ENCODE data around the gene SDCCAG8.

DNA sequence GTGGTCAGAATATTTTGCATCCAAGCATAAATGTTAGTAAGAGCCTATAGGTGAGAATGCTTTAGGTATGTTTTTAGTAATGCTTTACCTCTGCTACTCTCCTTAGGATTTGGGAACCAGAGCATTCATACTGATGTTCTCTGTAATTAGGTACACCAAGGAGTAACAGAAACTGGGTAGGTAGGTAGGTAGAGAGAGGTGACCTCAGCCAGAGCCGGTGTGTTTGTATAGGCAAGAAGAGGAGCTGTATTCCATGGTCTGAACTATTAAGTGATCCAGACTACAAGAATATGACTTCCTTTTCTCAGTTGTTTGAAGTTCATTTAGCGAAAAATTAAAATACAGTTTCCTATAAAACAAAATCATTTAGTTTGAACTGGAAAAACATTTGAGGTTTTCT is 108.5 kb downstream of the SDCCAG8 start:
- TF ChIP-seq, protein P1, sequence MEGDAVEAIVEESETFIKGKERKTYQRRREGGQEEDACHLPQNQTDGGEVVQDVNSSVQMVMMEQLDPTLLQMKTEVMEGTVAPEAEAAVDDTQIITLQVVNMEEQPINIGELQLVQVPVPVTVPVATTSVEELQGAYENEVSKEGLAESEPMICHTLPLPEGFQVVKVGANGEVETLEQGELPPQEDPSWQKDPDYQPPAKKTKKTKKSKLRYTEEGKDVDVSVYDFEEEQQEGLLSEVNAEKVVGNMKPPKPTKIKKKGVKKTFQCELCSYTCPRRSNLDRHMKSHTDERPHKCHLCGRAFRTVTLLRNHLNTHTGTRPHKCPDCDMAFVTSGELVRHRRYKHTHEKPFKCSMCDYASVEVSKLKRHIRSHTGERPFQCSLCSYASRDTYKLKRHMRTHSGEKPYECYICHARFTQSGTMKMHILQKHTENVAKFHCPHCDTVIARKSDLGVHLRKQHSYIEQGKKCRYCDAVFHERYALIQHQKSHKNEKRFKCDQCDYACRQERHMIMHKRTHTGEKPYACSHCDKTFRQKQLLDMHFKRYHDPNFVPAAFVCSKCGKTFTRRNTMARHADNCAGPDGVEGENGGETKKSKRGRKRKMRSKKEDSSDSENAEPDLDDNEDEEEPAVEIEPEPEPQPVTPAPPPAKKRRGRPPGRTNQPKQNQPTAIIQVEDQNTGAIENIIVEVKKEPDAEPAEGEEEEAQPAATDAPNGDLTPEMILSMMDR (conservative IDR thresholded peaks at IDR 0.05) = no peak
- no peak for TF ChIP-seq ZFX (IDR thresholded peaks at IDR 0.05)

Data from C4-2B (cell line).